Left ventricle myocardium superior (tissue), 1 donor: Measurements from ENCODE around the gene ASCC3. TPM values are rescaled to one million over a fixed set of nuclear protein-coding genes. Genes with fewer than 3 reads are reported as not detected.
"Not testable (repeated sequence)": the region's sequence is repeated elsewhere in the genome, so short reads cannot be mapped to it uniquely, and the experiment has no call there.

Experiments
- ATAC-seq: fragments of 200-7000 bp; cut with Tn5 transposase; one replicate; pipeline ENCODE4 v1.9.1; 2020; ENCODE audit warnings: mild to moderate bottlenecking, moderate library complexity
- DNase-seq: peaks from one replicate; pipeline ENCODE4 v3.0.0-alpha.2; 2020
- intact Hi-C: fragments of 100-400 bp; cut with micrococcal nuclease; formaldehyde crosslinking; loops from one replicate; pipeline ENCODE4 v1.11.0; 2022
- total RNA-seq: library from RNA; stranded (reverse); fragmentation: NEBNext Ultra II Directional; extraction: Animal tissue kit (Norgen Biotek cat#: 25700); gene quantifications from one replicate; pipeline ENCODE4 v1.2.1, GENCODE V29; 2021
- donor health status: DM: no; HTN: yes; CAD: no; lungs with severe emphysema.

Gene ASCC3
- total RNA-seq, 1 donor from 2014 or later: 14.2 TPM

DNA sequence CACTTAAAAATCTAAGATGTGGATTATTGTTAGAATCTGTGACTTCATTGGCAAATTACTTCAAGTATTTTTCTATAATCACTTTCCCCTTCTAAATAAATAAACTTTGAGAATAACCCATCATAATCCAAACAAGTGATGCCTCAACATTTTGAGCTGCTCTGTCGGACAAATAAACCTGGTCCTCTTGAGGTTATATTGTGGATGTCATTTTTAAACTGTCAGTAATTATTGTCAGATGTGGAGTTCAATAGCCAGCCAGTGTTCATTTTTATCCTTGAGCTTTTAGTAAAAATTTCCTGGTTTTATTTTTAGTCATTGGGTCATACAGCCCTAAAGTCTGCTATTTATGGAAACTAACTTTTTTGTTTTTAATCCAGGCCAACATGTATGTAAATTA lies 9.5 kb upstream of the ASCC3 start:
- intact Hi-C loops, ATAC-seq, DNase-seq: not testable (repeated sequence)

DNA sequence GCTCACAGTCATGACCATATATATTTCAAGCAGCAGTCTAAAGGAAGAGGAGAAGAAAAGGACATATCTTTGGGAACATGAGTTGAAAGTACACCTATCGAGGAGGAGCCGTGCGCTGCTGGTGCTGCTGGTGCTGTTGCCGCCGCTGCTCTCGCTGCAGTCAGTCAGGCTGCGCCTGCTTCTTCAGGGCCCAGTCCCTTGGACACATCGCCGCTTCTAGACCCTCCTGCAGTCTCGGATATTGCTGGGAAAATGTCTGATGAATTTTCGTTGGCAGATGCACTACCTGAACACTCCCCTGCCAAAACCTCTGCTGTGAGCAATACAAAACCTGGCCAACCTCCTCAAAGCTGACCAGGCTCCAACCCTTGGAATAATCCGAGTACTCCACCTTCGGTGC lies 8.2 kb upstream of the ASCC3 start:
- intact Hi-C loops: no loop called here
- DNase-seq (no peak), ATAC-seq (no peak)

DNA sequence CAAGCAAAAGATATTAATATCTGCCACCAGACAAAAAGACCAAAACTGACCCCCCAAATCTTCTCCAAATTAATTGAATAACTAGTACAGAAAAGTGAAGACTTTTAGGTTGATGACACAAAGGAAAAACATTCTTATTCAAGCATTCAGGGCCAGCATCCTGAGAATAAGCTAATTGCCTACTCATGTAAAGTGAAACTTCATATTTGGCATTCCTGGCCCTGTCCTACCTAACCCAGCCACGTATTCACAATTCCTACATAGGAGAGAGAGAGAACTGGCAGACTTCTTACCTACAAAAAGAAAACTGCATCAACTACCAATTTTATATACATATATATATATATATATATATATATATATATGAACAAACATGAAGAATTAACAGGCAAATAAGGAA lies 4.9 kb upstream of the ASCC3 start:
- ATAC-seq (no peak), DNase-seq (no peak)
- intact Hi-C loops: no loop called here

DNA sequence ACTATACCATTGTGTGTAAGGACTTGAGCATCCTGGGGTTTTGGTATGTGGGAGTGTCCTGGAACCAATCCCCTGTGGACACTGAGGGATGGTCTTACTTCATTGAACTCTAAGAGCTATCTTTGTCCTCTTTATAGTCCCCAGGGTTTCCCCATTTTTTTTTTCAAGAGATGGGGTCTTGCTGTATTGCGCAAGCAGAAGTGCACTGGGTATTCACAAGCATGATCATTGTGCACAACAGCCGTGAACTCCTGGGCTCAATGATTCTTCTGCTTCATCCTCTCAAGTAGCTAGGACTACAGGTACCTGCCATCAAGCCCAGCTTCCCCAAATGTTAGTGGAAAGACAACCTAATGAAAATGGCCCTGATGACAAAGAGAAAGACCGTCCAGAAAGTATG lies 2.2 kb upstream of the ASCC3 start:
- no peak for ATAC-seq
- intact Hi-C loops: no loop called here

DNA sequence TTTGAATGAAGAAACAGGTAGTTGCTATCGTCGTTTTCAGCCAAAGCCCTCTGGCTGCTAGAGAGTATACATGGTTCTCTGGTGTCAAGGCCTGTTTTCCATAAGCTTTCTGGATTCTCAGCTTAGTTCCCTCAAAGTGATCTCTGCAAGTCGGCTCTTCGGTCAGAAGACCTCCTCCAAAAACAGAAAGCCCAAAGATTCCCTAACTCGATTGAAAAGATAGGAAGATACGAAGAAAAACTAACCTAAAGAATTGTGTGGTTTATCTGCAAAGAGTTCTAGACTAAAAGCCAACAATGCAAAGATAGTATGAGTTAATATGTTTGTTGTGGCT lies 545 bp upstream of the ASCC3 start:
- intact Hi-C loops: no loop called here
- no peak for DNase-seq
- peak; percentile 14 for ATAC-seq

More for the DNA sequence above, 2.2 kb upstream of the ASCC3 start:
- DNase-seq: no peak

DNA sequence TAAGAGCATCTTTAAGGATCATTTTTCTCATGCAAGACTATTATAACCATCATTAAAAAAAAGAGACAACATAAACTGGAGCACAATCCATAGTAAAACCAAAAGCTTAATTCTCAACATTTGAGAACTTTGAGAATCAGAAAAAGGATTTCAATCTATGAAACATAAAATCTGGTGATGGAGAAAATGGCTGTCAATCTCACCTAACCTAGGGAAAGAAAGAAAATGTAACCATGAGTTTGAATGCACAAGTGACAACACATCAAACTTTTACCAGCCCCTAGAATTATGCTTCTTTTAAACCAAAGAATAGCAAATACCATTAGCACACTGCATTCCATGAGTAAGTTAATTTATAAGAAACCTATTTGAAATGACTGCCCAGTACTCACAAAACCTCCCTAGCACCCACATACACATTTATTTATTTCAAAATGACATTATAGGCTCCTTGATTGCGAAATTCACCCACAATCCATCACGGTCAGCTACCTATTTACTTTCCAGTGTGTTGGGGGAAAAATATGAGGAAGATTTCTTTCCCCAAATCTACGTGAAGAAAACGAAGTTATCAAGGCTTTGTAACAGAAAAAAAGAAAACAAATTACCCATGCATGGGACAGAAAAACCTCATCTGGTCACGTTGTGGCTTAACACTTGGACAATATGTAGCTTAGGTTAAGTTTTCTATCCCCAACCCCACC lies 828 bp downstream of the ASCC3 start:
- intact Hi-C loops: no loop called here
- DNase-seq (no peak), ATAC-seq (no peak)

DNA sequence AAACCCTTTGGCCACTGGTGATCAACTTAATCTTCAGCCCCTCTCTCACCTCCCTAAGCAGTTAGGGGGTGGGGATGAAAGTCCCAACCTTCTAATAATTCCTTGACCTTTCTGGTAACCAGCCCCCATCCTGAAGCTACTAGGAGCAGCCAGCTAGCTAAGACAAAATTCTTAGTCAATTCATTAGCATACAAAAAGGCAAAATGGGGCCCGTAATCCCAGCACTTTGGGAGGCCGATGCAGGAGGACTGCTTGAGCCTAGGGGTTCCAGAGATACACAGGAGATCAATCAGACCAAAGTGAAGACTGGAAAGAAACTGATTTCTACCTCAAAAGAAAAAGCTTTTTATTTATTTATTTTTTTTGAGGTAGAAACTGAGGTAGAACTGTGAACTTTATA lies 1.8 kb downstream of the ASCC3 start:
- DNase-seq (no peak), ATAC-seq (no peak)
- intact Hi-C loops: no loop called here

DNA sequence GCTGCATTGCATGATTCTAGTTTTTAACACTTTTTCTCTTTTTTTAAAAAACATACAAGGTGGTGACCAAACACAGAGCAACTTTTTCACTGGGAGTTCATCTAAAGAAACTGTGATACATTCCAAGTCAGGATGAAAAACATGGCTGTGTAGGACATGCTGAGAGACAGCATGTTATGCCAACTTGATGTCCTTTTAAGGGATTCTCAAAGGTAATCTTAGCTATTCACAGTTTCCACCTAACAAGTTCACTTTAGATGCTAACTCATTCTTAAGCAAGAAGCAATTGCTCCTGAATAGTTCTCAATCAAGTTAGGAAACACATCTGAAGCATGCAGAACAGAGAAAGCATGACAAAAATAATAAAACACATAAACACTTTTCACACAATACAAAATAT lies 3.3 kb downstream of the ASCC3 start:
- no peak for ATAC-seq
- DNase-seq: no peak
- intact Hi-C loops: no loop called here

DNA sequence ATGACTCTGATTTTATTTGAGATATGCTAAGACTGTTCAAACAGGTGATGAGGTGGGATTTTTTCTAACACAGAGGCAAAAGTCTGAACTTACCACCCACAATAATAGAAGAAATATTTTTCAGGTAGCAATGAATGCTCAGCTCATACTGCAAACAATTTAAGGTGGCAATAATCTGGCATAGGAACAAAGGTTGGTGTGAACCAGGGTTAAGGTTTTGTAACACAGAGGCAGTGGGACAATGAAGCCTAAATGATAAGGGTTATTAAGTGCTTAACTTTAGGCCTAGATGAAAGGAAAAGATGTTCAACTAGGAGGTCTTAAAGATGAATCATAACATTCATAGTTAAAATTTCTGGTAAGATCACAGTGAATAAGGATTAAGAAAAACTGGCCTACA lies 4.9 kb downstream of the ASCC3 start:
- no peak for DNase-seq
- intact Hi-C loops: no loop called here

DNA sequence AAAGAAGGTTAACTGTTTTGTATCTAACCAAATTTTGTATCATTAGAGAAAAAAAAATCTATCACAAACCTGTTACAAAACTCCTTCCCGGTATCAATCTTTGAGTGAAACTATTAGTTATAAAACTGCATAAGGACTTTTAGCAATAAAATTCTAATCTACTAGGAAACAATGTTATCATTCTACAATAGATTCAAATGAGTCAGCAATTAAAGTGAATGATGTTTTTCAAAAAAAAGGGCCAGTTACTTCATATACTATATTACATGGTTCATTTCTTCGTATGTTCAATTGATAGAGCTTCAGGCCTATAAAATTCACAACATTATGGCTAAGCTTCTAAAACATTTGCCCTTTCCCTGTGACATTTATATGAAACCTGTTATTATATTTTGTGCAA lies 15.6 kb downstream of the ASCC3 start:
- intact Hi-C loops: no loop called here
- DNase-seq: no peak
- no peak for ATAC-seq

More for the DNA sequence above, 4.9 kb downstream of the ASCC3 start:
- no peak for ATAC-seq

DNA sequence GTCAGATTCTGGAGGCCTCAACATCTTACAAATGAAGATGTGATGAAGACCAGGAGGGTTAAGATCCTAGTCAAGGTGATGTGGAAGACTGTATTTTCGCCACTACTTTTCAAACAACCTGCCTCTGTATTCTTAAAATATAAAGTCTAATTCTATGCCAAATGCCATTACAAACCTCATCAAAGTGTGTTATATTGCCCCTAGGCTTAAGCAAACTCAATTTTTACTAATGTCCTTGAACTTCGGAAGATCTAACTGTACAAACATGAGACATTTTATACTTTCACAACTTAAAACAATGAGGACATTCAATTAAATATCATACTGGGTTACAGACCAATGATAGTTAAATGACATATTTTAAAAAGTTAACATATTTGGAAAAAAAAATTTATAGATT lies 19.1 kb downstream of the ASCC3 start:
- intact Hi-C loops: no loop called here
- ATAC-seq (no peak), DNase-seq (no peak)

DNA sequence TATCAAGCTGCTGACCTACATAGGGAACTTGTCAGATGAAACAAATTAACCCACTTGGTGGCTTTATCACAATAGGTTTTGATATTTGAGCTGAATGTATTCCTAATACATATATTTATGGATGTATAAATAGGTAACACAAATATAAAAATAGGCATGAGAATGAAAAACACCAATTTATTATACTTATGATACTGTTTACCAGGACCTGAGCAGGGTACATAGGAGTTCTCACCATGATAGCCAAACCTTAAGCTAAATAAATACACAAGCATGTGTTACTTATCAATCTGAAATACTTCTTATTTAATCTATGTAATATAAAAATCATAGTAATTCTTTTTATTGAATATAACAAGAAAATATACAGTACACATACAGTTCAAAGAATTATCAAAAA lies 25.0 kb downstream of the ASCC3 start:
- intact Hi-C loops: no loop called here
- DNase-seq (no peak), ATAC-seq (no peak)

DNA sequence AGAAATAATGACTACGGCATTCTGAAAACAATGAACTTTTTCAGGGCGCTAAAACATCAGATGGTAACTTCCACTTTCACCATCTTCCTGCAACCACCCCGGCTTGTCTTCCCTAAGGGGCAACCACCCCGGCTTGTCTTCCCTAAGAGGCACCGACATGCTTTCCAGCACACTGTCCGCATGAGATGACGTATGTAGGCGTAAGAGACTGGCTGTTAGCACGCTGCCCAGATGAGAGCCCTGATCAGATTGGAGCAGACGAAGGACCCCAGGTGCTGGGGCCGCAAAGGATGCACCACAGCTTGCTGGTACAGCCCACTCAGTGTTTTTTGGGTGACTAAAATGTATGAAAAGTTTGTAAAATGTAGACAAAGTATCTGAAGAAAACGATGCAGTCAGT lies 29.3 kb downstream of the ASCC3 start:
- intact Hi-C loops: no loop called here
- no peak for DNase-seq
- ATAC-seq: no peak

DNA sequence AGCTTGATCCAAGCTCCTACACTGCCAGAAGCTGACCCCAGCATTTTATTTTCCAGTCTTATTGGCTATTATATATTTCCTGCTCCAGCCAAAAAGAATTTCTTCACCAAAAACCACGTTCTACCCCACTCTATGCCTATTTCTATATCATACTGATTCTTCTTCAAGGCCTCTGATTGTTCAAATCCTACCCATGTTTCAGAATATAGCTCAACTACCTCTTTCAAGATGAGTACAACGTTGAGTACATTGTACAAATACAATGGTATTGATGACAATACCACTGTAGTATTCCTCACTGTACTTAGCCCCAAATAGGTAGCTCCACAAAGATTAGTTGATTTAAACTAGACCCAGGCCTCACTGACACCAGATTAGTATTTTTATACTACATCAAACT lies 31.0 kb downstream of the ASCC3 start:
- ATAC-seq: no peak

DNA sequence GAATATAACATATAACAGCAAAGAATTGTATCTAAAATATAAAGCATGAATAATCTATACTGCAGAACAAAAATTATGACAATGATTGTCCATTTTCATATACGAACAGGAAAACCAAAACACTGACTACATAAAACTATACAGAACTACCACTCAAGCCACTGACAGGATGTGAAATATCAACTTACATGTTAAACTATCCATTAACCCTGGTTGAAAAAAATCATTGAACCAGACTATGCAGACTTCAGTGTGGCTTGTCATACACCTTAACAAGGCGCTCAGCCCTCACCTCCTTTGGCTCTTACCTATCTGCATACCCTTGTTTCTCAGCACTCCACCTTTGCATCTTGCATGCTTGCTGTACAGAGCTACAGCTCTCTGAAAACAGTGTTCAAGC lies 34.9 kb downstream of the ASCC3 start:
- no peak for DNase-seq

More for the DNA sequence above, 31.0 kb downstream of the ASCC3 start:
- no peak for DNase-seq
- intact Hi-C loops: no loop called here

DNA sequence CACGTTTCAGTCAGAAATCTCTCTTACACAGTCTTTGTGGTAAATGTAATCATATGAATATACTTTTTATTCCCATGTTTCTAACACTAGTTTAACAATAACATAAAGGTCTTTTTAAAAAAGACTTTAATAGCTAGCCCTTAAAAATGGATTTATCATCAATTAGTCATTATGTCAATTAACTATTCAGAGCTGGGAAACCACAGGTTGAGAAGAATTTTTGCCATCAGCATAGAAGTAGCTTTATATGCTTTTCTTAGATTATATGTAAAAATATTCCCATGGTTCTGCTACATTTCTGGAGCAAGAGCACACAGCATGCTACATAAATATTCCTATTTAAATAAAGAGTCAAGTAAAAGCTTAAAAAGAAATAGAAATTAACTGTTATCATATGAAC lies 35.5 kb downstream of the ASCC3 start:
- intact Hi-C loops: no loop called here
- no peak for ATAC-seq
- DNase-seq: no peak

More for the DNA sequence above, 34.9 kb downstream of the ASCC3 start:
- intact Hi-C loops: no loop called here
- no peak for ATAC-seq

DNA sequence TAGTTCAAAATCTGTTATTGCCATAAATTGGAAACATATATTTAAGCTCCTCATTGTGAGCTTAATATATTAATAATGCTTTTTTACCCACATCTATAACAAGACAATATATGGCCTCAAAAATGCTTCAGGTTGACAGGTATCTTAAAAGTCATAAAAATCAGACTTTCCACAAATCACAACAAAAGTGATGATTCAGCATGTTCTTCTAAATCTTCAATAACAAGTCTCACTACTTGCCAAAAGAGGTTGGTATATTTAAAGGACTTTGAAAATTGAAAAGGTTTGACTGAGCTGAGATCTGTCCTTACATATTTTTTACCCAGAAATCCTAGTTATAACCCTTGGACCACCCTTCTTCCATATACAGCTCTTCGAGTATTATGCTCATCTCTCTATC lies 41.7 kb downstream of the ASCC3 start:
- ATAC-seq (no peak), DNase-seq (no peak)
- intact Hi-C loops: no loop called here

DNA sequence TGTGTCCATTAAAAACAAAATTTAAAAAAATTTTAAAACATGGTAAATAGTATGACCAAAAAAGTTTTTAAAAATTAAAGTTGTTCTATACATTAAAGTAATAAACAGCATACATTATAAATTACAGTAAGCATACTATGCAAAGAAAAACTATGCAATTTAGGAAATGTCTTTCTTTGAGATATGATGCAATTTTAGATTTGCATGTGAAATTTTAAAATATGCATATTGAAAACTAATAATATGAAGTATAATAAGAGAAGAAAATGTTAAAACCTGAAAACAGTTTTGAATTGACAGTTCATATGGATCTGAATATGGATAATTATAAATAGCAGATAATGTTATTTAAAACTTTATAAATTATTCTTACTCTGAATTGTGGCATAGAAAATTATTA lies 43.1 kb downstream of the ASCC3 start:
- no peak for ATAC-seq
- intact Hi-C loops: no loop called here

DNA sequence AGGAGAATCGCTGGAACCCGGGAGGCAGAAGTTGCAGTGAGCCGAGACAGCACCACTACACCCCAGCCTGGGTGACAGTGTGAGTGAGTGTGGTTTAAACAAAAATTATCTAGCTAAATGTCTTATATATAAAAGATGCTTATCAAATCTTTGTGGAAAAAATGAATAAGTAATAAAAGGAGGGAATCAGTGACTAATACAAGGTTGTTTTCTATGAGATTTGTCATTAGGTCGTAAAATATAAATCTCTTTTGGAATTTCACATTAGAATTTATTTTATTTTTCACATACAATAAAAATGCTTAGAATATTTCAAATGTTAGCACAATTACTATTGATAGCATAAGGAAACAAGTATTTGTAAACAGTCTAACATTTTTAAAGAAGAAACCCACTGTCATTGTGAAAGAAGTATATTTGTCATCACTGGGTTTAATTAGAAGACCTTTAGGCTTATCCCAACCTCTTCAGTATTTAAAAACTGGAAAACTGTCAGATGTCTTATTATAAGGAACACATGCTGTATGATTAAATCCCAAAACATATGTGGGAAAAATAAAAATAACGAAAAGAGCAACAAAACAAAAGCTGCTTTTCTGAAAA lies 47.1 kb downstream of the ASCC3 start:
- ATAC-seq (no peak), DNase-seq (no peak)
- intact Hi-C loops: no loop called here

More for the DNA sequence above, 43.1 kb downstream of the ASCC3 start:
- DNase-seq: no peak

DNA sequence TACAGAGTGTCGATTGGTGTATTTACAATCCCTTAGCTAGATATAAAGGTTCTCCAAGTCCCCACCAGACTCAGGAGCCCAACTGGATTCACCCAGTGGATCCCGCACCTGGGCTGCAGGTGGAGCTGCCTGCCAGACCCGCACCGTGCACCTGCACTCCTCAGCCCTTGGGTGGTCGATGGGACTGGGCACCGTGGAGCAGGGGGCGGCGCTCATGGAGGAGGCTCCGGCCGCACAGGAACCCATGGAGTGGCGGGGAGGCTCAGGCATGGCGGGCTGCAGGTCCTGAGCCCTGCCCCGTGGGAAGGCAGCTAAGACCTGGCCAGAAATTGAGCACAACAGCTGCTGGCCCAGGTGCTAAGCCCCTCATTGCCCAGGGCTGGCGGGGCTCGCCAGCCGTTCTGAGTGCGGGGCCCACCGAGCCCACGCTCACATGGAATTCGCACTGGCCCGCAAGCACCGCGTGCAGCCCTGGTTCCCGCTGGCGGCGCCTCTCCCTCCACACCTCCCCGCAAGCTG lies 52.0 kb downstream of the ASCC3 start:
- ATAC-seq, DNase-seq, intact Hi-C loops: not testable (repeated sequence)

DNA sequence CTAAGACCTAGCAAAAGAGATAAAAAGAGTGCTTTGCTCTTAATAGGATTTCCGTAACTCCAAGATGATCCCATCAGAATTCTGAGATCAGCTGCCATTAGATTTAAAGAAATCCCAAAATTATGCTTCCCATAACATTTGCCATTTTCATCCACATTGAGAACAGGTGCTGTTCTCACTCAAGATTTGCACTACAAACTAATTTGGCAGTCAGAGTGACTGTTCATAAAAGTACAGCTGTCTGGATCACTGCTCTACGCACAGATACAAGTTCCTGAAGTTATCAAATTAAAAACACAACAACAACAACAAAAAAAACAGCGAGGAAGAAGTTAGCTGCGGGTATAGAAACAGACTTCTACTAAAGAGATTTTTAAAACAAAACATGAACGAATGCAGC lies 58.1 kb downstream of the ASCC3 start:
- intact Hi-C loops: no loop called here

More for the DNA sequence above, 58.1 kb downstream of the ASCC3 start:
- ATAC-seq: no peak
- DNase-seq: no peak
